Measurements from ENCODE around the gene RASA3. TPM values are rescaled to one million over a fixed set of nuclear protein-coding genes. Genes with fewer than 3 reads are reported as not detected.
A peak's percentile ranks its signal among the peaks of the same experiment; 100 is the strongest.

The RASA3 gene
- total and polyA plus RNA-seq, 2 of the 4 experiments (the other 2 are of a cell fraction): 21.0 to 31.4 TPM

DNA sequence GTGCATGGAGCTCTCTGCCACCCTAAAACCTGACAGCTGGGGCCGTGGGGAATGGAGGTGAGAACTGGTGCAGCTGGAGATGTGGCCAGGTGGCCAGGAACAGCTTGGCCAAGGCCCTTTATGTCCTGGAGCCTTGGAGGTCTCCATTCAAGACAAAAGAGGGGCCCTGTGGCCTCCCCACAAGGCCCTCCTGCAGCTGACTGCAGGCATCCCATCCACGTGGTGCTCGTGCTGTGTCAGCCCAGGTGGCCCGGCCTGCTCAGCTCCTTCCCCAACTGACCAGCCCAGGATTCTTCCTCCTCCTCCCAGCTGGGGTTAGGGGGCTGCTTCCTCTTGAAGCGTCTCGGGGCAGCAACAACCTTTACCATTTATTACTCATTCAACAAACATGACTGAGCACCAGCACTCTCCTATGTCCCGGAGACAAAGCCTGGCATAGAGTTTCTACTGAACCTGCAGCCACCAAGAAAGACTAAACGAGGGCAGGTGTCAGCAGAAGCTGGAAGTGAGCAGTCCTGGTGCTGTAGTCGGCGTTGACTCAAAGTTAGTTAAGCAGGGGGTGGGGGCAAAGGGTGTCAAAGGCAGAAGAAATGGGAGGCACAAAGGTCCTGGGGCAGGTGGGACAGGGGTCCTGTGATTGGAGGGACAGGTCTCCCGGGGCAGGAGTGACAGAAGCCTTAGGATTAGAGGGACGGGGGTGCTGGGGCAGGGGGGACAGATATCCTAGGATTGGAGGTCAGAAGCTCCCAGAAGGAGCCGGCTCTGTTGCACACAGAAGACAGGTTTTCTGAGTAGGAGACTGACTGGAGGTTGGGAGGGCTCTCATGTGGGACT is 135.3 kb downstream of the RASA3 start:
- H3K23ac ChIP-seq (ENCODE audit: low read depth, low read length): no peak overlapping the region
- H3K4me1 ChIP-seq (ENCODE audit: control insufficient read depth, insufficient read depth, low read length): peaks cover 7% of the 10 kb centered on the region
- H2AK5ac ChIP-seq (ENCODE audit: low read depth, low read length): no peak overlapping the region
- no peak for TF ChIP-seq FOS (IDR thresholded peaks at IDR 0.05; ENCODE audit: low read depth, low read length)
- TF ChIP-seq MAFK (IDR thresholded peaks at IDR 0.05; ENCODE audit: low read depth, low read length): no peak
- TF ChIP-seq MXI1 (IDR thresholded peaks at IDR 0.05; ENCODE audit: borderline replicate concordance, low read depth, low read length): no peak
- no peak for TF ChIP-seq SMC3 (IDR thresholded peaks at IDR 0.05; ENCODE audit: low read depth, low read length)
- TF ChIP-seq BHLHE40 (IDR thresholded peaks at IDR 0.05; ENCODE audit: low read depth, low read length): no peak
- no peak for TF ChIP-seq RAD21 (IDR thresholded peaks at IDR 0.05; ENCODE audit: low read length)
- no peak for TF ChIP-seq RFX5 (IDR thresholded peaks at IDR 0.05; ENCODE audit: low read depth, low read length)
- TF ChIP-seq CHD1 (IDR thresholded peaks at IDR 0.05; ENCODE audit: low read depth, low read length): no peak
- TF ChIP-seq POLR2A (IDR thresholded peaks at IDR 0.05; ENCODE audit: low read depth, low read length): no peak
- no peak for TF ChIP-seq NFE2L2 (IDR thresholded peaks at IDR 0.05; ENCODE audit: low read depth, low read length)
- TF ChIP-seq, protein P1, sequence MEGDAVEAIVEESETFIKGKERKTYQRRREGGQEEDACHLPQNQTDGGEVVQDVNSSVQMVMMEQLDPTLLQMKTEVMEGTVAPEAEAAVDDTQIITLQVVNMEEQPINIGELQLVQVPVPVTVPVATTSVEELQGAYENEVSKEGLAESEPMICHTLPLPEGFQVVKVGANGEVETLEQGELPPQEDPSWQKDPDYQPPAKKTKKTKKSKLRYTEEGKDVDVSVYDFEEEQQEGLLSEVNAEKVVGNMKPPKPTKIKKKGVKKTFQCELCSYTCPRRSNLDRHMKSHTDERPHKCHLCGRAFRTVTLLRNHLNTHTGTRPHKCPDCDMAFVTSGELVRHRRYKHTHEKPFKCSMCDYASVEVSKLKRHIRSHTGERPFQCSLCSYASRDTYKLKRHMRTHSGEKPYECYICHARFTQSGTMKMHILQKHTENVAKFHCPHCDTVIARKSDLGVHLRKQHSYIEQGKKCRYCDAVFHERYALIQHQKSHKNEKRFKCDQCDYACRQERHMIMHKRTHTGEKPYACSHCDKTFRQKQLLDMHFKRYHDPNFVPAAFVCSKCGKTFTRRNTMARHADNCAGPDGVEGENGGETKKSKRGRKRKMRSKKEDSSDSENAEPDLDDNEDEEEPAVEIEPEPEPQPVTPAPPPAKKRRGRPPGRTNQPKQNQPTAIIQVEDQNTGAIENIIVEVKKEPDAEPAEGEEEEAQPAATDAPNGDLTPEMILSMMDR (conservative IDR thresholded peaks at IDR 0.05; ENCODE audit: low read depth, low read length): no peak
- TF ChIP-seq ELK1 (IDR thresholded peaks at IDR 0.05; ENCODE audit: borderline replicate concordance, low read depth, low read length): no peak
- no peak for TF ChIP-seq USF2 (IDR thresholded peaks at IDR 0.05; ENCODE audit: low read depth, low read length)
- no peak for TF ChIP-seq CEBPB (IDR thresholded peaks at IDR 0.05; ENCODE audit: low read depth, low read length)
- H4K5ac ChIP-seq (ENCODE audit: low read depth, low read length): no peak overlapping the region
- no peak overlapping the region for H3K4ac ChIP-seq (ENCODE audit: low read depth, low read length)
- POLR2A ChIA-PET (ENCODE audit: unreplicated experiment): no interaction called here
- H4K8ac ChIP-seq (ENCODE audit: low read depth in 2 of 2, low read length in 2 of 2): 0 out of 4 replicates have a peak overlapping the region, but pooled peaks of 1 of the 2 experiments have one; percentile 35
- H2AK9ac ChIP-seq (replicated peaks; ENCODE audit: low read depth, low read length, poor library complexity): no peak overlapping the region
- no peaks in the 10 kb centered on the region for H3K27me3 ChIP-seq (ENCODE audit: control insufficient read depth, insufficient read depth, low read length)
- CTCF ChIA-PET: no interaction called here
- no peak overlapping the region for H3K4me3 ChIP-seq (ENCODE audit: insufficient read depth, low read depth, low read length)
- H4K91ac ChIP-seq (ENCODE audit: insufficient read depth, low read depth, low read length): no peak overlapping the region
- H2BK15ac ChIP-seq (ENCODE audit: low read depth, low read length): no peak overlapping the region
- no peak overlapping the region for H3K56ac ChIP-seq (ENCODE audit: extremely low read depth, insufficient read depth, low read length)
- intact Hi-C loops (cut with micrococcal nuclease) (no loop called here), in situ Hi-C loops (cut with MboI; ENCODE audit: low sequenced_read_pairs) (no loop called here), dilution Hi-C loops (cut with HindIII; ENCODE audit: low sequenced_read_pairs, unreplicated experiment) (no loop called here)
- WGBS, 2 experiments (ENCODE audit: extremely low coverage in 2 of 2, insufficient read length in 1 of 2): 93% methylated on average over 3 of the region's 13 CpGs; no CpG with 5 or more reads in 1 of the 2 experiments
- peaks cover 3% of the 10 kb centered on the region; the same call in 1 of the 2 replicates for H3K9me1 ChIP-seq (ENCODE audit: insufficient read depth, low read length)
- no peak overlapping the region for H3K18ac ChIP-seq (ENCODE audit: low read depth, low read length)
- no peaks in the 10 kb centered on the region for H3K9me3 ChIP-seq (ENCODE audit: control insufficient read depth, insufficient read depth, low read length)
- no peak overlapping the region for H2AFZ ChIP-seq (replicated peaks; ENCODE audit: low read length, poor library complexity)
- no peak overlapping the region for H2BK5ac ChIP-seq (ENCODE audit: low read depth, low read length, poor library complexity, severe bottlenecking)
- peak overlapping the region; percentile 30; the same call in 1 of the 2 replicates for H3K27ac ChIP-seq (ENCODE audit: insufficient read depth, low read length)
- ATAC-seq (ENCODE audit: low read depth) (no peak), DNase-seq (no peak)
- BruUV-seq (replicated peaks): no TSS peak
- H3K36me3 ChIP-seq (ENCODE audit: control insufficient read depth, insufficient read depth, low read length): peaks cover 68% of the 10 kb centered on the region
- no peak overlapping the region for H2BK120ac ChIP-seq (ENCODE audit: low read depth, low read length)
- H3K9ac ChIP-seq (ENCODE audit: low read depth, low read length): no peak overlapping the region
- no peak overlapping the region for H3K14ac ChIP-seq (replicated peaks; ENCODE audit: low read depth, low read length)
- H3K79me1 ChIP-seq (ENCODE audit: low read depth in 1 of 2, low read length in 2 of 2): peaks cover 9 to 48% of the 10 kb centered on the region in 2 experiments
- peaks cover 14% of the 10 kb centered on the region for H4K20me1 ChIP-seq (ENCODE audit: insufficient read depth, low read length)
- H2BK20ac ChIP-seq (ENCODE audit: low read depth, low read length): no peak overlapping the region
- no peak overlapping the region for H3K4me2 ChIP-seq (ENCODE audit: low read depth, low read length)

Data from IMR-90 (cell line).